Natural killer cell (primary cell): Measurements from ENCODE around the gene P2RY13. TPM values are rescaled to one million over a fixed set of nuclear protein-coding genes. Genes with fewer than 3 reads are reported as not detected.

Source experiments
- ATAC-seq, 3 donors: fragments of 150-1000 bp in 2 of 3; fragments of 200-7000 bp in 1 of 3; cut with Tn5 transposase; 1 replicate in 1 of 3; 2 replicates in 2 of 3; pipeline ENCODE4 v1.10.0; 2021; ENCODE audit warnings: mild to moderate bottlenecking in 2 of 3, moderate library complexity in 2 of 3
- DNase-seq, 2 donors: peaks; one replicate each; pipeline versions ENCODE4 v3.0.0 to v3.0.0-alpha.2; 2013 to 2021; ENCODE audit warnings: mixed read lengths in 1 of 2
- H3K27ac ChIP-seq: one replicate; pipeline ENCODE4 v1.5.1; 2013; ENCODE audit warnings: mild to moderate bottlenecking, low read length
- H3K27me3 ChIP-seq: one replicate; pipeline ENCODE4 v1.6.1; 2013; ENCODE audit warnings: low read length; ENCODE audit not compliant: control insufficient read depth, insufficient read depth
- H3K36me3 ChIP-seq: one replicate; pipeline ENCODE4 v1.6.1; 2013; ENCODE audit warnings: low read length; ENCODE audit not compliant: control insufficient read depth, insufficient read depth
- H3K4me1 ChIP-seq: one replicate; pipeline ENCODE4 v1.6.1; 2013; ENCODE audit warnings: low read length; ENCODE audit not compliant: control insufficient read depth, insufficient read depth
- H3K4me3 ChIP-seq: one replicate; pipeline ENCODE4 v1.5.1; 2013; ENCODE audit warnings: low read length
- H3K9me3 ChIP-seq: one replicate; pipeline ENCODE4 v1.6.1; 2013; ENCODE audit warnings: low read length; ENCODE audit not compliant: control insufficient read depth, insufficient read depth
- H3K27ac Mint-ChIP-seq, 2 donors: one replicate each; pipeline ENCODE4 v1.8.0; 2022; ENCODE audit warnings: mild to moderate bottlenecking in 2 of 2, mixed read lengths in 2 of 2, moderate library complexity in 1 of 2
- H3K27me3 Mint-ChIP-seq, 2 donors: one replicate each; pipeline ENCODE4 v1.8.0; 2022; ENCODE audit warnings: low read depth in 2 of 2, mixed read lengths in 2 of 2
- H3K36me3 Mint-ChIP-seq: one replicate; pipeline ENCODE4 v1.8.0; 2022; ENCODE audit warnings: mixed read lengths
- H3K4me1 Mint-ChIP-seq, 2 donors: one replicate each; pipeline ENCODE4 v1.8.0; 2022; ENCODE audit warnings: mixed read lengths in 2 of 2
- H3K4me3 Mint-ChIP-seq: one replicate; pipeline ENCODE4 v1.8.0; 2022; ENCODE audit warnings: mild to moderate bottlenecking, moderate library complexity, mixed read lengths
- H3K9me3 Mint-ChIP-seq, 2 donors: one replicate each; pipeline ENCODE4 v1.8.0; 2022; ENCODE audit warnings: mixed read lengths in 2 of 2
- CTCF ChIP-seq: fragments of 200-600 bp; IDR thresholded peaks from one replicate; pipeline ENCODE4 v1.8.0; 2022; ENCODE audit warnings: antibody characterized with exemption
- WGBS: methylation state at CpG from one replicate; pipeline ENCODE4 v1.1.7; 2013; ENCODE audit warnings: missing lambda C conversion rate; ENCODE audit not compliant: insufficient coverage; 5-methylcytosine and 5-hydroxymethylcytosine counted together
- intact Hi-C: fragments of 100-400 bp; cut with micrococcal nuclease; formaldehyde crosslinking; loops from one replicate; pipeline ENCODE4 v1.14.2; 2022
- total RNA-seq, 4 donors: library from RNA; stranded (reverse); fragments of 120-200 nt in 1 of 4; gene quantifications; one replicate each; pipeline versions ENCODE4 v1.2.3 to v1.2.4, GENCODE V29; 2013 to 2022

The P2RY13 gene
- total RNA-seq, 3 donors from 2014 or later (not counting 1 experiment from before 2014, with no cell fraction given): 0.59 to 6.5 (median 0.88) TPM

- no peak overlapping the region for H3K4me3 ChIP-seq
- intact Hi-C loops: no loop called here
- 87% methylated on average over 5 of the region's 5 CpGs for WGBS
- no peaks in the 10 kb centered on the region for H3K4me1 ChIP-seq
- ATAC-seq (no peak), DNase-seq (no peak)
- Mint-ChIP-seq H3K4me1 (no peaks in the 10 kb centered on the region), H3K9me3 (no peaks in the 10 kb centered on the region), H3K36me3 (no peaks in the 10 kb centered on the region), H3K4me3 (no peak overlapping the region), H3K27me3 (no peaks in the 10 kb centered on the region), H3K27ac (no peak overlapping the region)
- H3K36me3 ChIP-seq: no peaks in the 10 kb centered on the region
- no peak overlapping the region for H3K27ac ChIP-seq
- no peak for TF ChIP-seq CTCF
- H3K9me3 ChIP-seq: no peaks in the 10 kb centered on the region
- H3K27me3 ChIP-seq: no peaks in the 10 kb centered on the region
These were observed 14.8 kb downstream of the P2RY13 start for GRCh38 chr3:151314593-151314992.

GRCh38 chr3:151314137-151314536, 15.2 kb downstream of the P2RY13 start:
- H3K9me3 Mint-ChIP-seq: no peaks in the 10 kb centered on the region

DNA sequence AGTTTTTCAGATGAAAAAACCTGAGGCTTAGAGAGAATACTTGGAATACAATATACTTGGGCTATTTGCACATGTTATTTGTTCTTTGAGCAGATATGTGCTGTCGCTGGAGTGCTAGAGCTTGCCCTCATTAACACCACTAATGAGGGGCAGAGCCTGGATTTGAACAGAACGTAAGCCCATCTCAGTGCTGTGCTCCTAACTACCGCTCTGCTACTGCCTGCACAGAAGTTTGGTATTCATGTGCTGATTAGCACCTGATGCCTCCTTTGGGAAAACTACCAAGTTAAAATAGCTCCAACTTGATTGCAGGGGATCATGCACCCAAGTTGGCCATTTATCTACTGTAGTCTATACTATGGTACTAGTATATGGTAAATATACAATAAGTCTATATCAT, 16.4 kb downstream of the P2RY13 start:
- Histone ChIP-seq H3K27me3 (no peaks in the 10 kb centered on the region), H3K4me1 (no peaks in the 10 kb centered on the region), H3K9me3 (no peaks in the 10 kb centered on the region), H3K4me3 (no peak overlapping the region), H3K36me3 (no peaks in the 10 kb centered on the region), H3K27ac (no peak overlapping the region)
- no peaks in the 10 kb centered on the region for H3K4me1 Mint-ChIP-seq
- no peak overlapping the region for H3K4me3 Mint-ChIP-seq
- no peak overlapping the region for H3K27ac Mint-ChIP-seq
- H3K27me3 Mint-ChIP-seq: no peaks in the 10 kb centered on the region
- no peak for TF ChIP-seq CTCF
- 98% methylated on average over 3 of the region's 3 CpGs for WGBS
- no peaks in the 10 kb centered on the region for H3K36me3 Mint-ChIP-seq
- no peak for ATAC-seq
- intact Hi-C loops: no loop called here
- no peak for DNase-seq
- no peaks in the 10 kb centered on the region for H3K9me3 Mint-ChIP-seq

More at GRCh38 chr3:151314137-151314536, 15.2 kb downstream of the P2RY13 start:
- H3K27ac Mint-ChIP-seq: no peak overlapping the region
- no peak overlapping the region for H3K4me3 Mint-ChIP-seq
- no peak for TF ChIP-seq CTCF
- Histone ChIP-seq H3K27me3 (no peaks in the 10 kb centered on the region), H3K4me3 (no peak overlapping the region), H3K9me3 (no peaks in the 10 kb centered on the region), H3K4me1 (no peaks in the 10 kb centered on the region), H3K36me3 (no peaks in the 10 kb centered on the region), H3K27ac (no peak overlapping the region)
- intact Hi-C loops: no loop called here
- no peak for DNase-seq
- H3K36me3 Mint-ChIP-seq: no peaks in the 10 kb centered on the region
- no peak for ATAC-seq
- H3K27me3 Mint-ChIP-seq: no peaks in the 10 kb centered on the region
- H3K4me1 Mint-ChIP-seq: no peaks in the 10 kb centered on the region
- WGBS: 94% methylated on average over 1 of the region's 2 CpGs

- WGBS: 97% methylated on average over 2 of the region's 2 CpGs
- no peak overlapping the region for H3K27ac Mint-ChIP-seq
- H3K9me3 Mint-ChIP-seq: no peaks in the 10 kb centered on the region
- no peaks in the 10 kb centered on the region for H3K36me3 Mint-ChIP-seq
- peaks cover 20% of the 10 kb centered on the region for H3K4me1 ChIP-seq
- H3K9me3 ChIP-seq: no peaks in the 10 kb centered on the region
- TF ChIP-seq CTCF: no peak
- intact Hi-C loops: no loop called here
- H3K4me3 ChIP-seq: no peak overlapping the region
- H3K27ac ChIP-seq: no peak overlapping the region
- DNase-seq (no peak), ATAC-seq (no peak)
- no peaks in the 10 kb centered on the region for H3K27me3 Mint-ChIP-seq
- no peaks in the 10 kb centered on the region for H3K27me3 ChIP-seq
- H3K4me3 Mint-ChIP-seq: no peak overlapping the region
- no peaks in the 10 kb centered on the region for H3K36me3 ChIP-seq
- peaks cover 31% of the 10 kb centered on the region in 2 donors for H3K4me1 Mint-ChIP-seq
These were observed 19.8 kb downstream of the P2RY13 start for GRCh38 chr3:151309566-151309965.
